NB4 (cell line): Measurements from ENCODE around the gene FZD7.

Source experiments
- CTCF ChIP-seq: IDR thresholded peaks from one replicate; pipeline ENCODE4 v1.5.1; 2012; ENCODE audit warnings: low read depth, low read length
- POLR2A ChIP-seq: IDR thresholded peaks from 2 replicates; pipeline ENCODE4 v1.6.1; 2011; ENCODE audit warnings: mild to moderate bottlenecking; ENCODE audit not compliant: insufficient read length; ENCODE audit errors: extremely low read depth
- TF ChIP-seq, protein P1 (sequence below): IDR thresholded peaks from 2 replicates; pipeline ENCODE4 v1.6.1; 2011; ENCODE audit warnings: low read depth, low read length

DNA sequence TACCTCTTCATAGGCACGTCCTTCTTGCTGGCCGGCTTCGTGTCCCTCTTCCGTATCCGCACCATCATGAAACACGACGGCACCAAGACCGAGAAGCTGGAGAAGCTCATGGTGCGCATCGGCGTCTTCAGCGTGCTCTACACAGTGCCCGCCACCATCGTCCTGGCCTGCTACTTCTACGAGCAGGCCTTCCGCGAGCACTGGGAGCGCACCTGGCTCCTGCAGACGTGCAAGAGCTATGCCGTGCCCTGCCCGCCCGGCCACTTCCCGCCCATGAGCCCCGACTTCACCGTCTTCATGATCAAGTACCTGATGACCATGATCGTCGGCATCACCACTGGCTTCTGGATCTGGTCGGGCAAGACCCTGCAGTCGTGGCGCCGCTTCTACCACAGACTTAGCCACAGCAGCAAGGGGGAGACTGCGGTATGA lies 2.3 kb downstream of the FZD7 start:
- TF ChIP-seq CTCF (no peak), POLR2A (no peak)
- TF ChIP-seq, protein P1, sequence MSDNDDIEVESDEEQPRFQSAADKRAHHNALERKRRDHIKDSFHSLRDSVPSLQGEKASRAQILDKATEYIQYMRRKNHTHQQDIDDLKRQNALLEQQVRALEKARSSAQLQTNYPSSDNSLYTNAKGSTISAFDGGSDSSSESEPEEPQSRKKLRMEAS = no peak
